Spleen (tissue), 7 donors: ENCODE data around the gene CAMSAP2.

Source experiments
- CTCF ChIP-seq, 11 experiments: fragments of 200-600 bp in 7 of 11; fragments of 450-650 bp in 4 of 11; sonication (generic) in 4 of 11; IDR thresholded peaks in 8 of 11; conservative IDR thresholded peaks in 3 of 11; 1 replicate in 7 of 11; 2 replicates in 4 of 11; pipeline versions ENCODE4 v1.4.0 to v1.8.0; 2016 to 2021; ENCODE audit warnings: antibody characterized with exemption in 11 of 11, inconsistent platforms in 4 of 11, mild to moderate bottlenecking in 1 of 11
- POLR2A ChIP-seq, 3 donors: fragments of 450-650 bp; IDR thresholded peaks; one replicate each; pipeline ENCODE4 v1.5.1; 2017; ENCODE audit warnings: antibody characterized with exemption in 3 of 3, mild to moderate bottlenecking in 1 of 3
- POLR2AphosphoS5 ChIP-seq, 3 donors: sonication (generic); formaldehyde crosslinking; IDR thresholded peaks; one replicate each; pipeline ENCODE4 v1.5.1; 2017; ENCODE audit warnings: antibody characterized with exemption in 3 of 3
- donor health status: DM: no; HTN: no; CAD: no; lungs with moderate emphysema.
- donor health status: DM: no; HTN: no; CAD: no.
- donor health status: DM: no; HTN: no; CAD: no.

- TF ChIP-seq CTCF (IDR thresholded peaks at IDR 0.05 in 8 of 11, conservative IDR thresholded peaks at IDR 0.05 in 3 of 11) (no peak), POLR2A (IDR thresholded peaks at IDR 0.05) (no peak), POLR2AphosphoS5 (IDR thresholded peaks at IDR 0.05) (no peak)
Observed at GRCh38 chr1:200891774-200892157, 153.1 kb downstream of the CAMSAP2 start.
